Neural cell (in vitro differentiated cells): Measurements from ENCODE around the gene EPHA6. TPM values are rescaled to one million over a fixed set of nuclear protein-coding genes. Genes with fewer than 3 reads are reported as not detected.

Experiments
- H2AFZ ChIP-seq: fragments of 200-600, 300-800 bp; sonication (generic), shearing (Covaris generic); 2 replicates; pipeline ENCODE4 v1.6.0; 2014; ENCODE audit warnings: low read depth, mild to moderate bottlenecking, antibody characterized with exemption, low read length, moderate library complexity
- H3F3A ChIP-seq: fragments of 200-600 bp; shearing (Covaris generic); 2 replicates; pipeline ENCODE4 v1.6.1; 2016; ENCODE audit warnings: mild to moderate bottlenecking, moderate library complexity, mixed read lengths, antibody characterized with exemption, low read length; ENCODE audit not compliant: insufficient read depth, poor library complexity, severe bottlenecking
- H3K27ac ChIP-seq: fragments of 200-600, 300-800 bp; sonication (generic), shearing (Covaris generic); 2 replicates; pipeline ENCODE4 v1.5.1; 2014; ENCODE audit warnings: mild to moderate bottlenecking, low read length, moderate library complexity
- H3K27me3 ChIP-seq: fragments of 300-800, 200-600 bp; sonication (generic), shearing (Covaris generic); 2 replicates; pipeline ENCODE4 v1.6.0; 2014; ENCODE audit warnings: mild to moderate bottlenecking, low read depth, low read length, moderate library complexity; ENCODE audit not compliant: insufficient read depth
- H3K36me3 ChIP-seq: fragments of 300-800, 200-600 bp; sonication (generic), shearing (Covaris generic); 2 replicates; pipeline ENCODE4 v1.5.1; 2014; ENCODE audit warnings: mild to moderate bottlenecking, antibody characterized with exemption, low read length, moderate library complexity; ENCODE audit not compliant: insufficient read depth
- H3K4me2 ChIP-seq: fragments of 300-800, 200-600 bp; sonication (generic), shearing (Covaris generic); 2 replicates; pipeline ENCODE4 v1.6.0; 2014; ENCODE audit warnings: mild to moderate bottlenecking, low read length
- H3K4me3 ChIP-seq: fragments of 300-800, 200-600 bp; sonication (generic), shearing (Covaris generic); 2 replicates; pipeline ENCODE4 v1.5.1; 2014; ENCODE audit warnings: mild to moderate bottlenecking, low read length, moderate library complexity
- H3K79me2 ChIP-seq: fragments of 200-600 bp; shearing (Covaris generic); replicated peaks from 2 replicates; pipeline ENCODE4 v1.6.0; 2014; ENCODE audit warnings: mild to moderate bottlenecking, low read length, moderate library complexity; ENCODE audit not compliant: insufficient read depth
- H3K9ac ChIP-seq: fragments of 300-800, 200-600 bp; sonication (generic), shearing (Covaris generic); 2 replicates; pipeline ENCODE4 v1.6.1; 2016; ENCODE audit warnings: mild to moderate bottlenecking, low read length, mixed read lengths
- H3K9me2 ChIP-seq: fragments of 200-600 bp; shearing (Covaris generic); 2 replicates; pipeline ENCODE4 v1.6.1; 2016; ENCODE audit warnings: mild to moderate bottlenecking, low read length, mixed read lengths; ENCODE audit not compliant: insufficient read depth
- H3K9me3 ChIP-seq: fragments of 200-600, 300-800 bp; sonication (generic), shearing (Covaris generic); 2 replicates; pipeline ENCODE4 v1.6.1; 2016; ENCODE audit warnings: mild to moderate bottlenecking, mixed run types, low read length, moderate library complexity, mixed read lengths
- H4K20me1 ChIP-seq: fragments of 200-600 bp; shearing (Covaris generic); 2 replicates; pipeline ENCODE4 v1.6.1; 2016; ENCODE audit warnings: mild to moderate bottlenecking, mixed run types; ENCODE audit not compliant: insufficient read depth
- EP300 ChIP-seq: fragments of 450-650 bp; conservative IDR thresholded peaks from 2 replicates; pipeline ENCODE4 v1.6.1; 2014; ENCODE audit warnings: antibody characterized with exemption, mild to moderate bottlenecking, moderate library complexity; ENCODE audit not compliant: poor library complexity, severe bottlenecking
- EZH2 ChIP-seq: fragments of 200-600, 300-800 bp; shearing (Covaris generic), sonication (generic); IDR thresholded peaks from 2 replicates; pipeline ENCODE4 v1.6.1; 2014; ENCODE audit warnings: antibody characterized with exemption, low read length, borderline replicate concordance, mild to moderate bottlenecking; ENCODE audit not compliant: insufficient read depth, poor library complexity, severe bottlenecking
- MXI1 ChIP-seq: fragments of 450-650 bp; conservative IDR thresholded peaks from 2 replicates; pipeline ENCODE4 v1.6.1; 2014; ENCODE audit warnings: antibody characterized with exemption, mild to moderate bottlenecking; ENCODE audit not compliant: poor library complexity, severe bottlenecking
- POLR2AphosphoS5 ChIP-seq: IDR thresholded peaks from 2 replicates; pipeline ENCODE4 v1.6.1; 2012
- RAD21 ChIP-seq: fragments of 450-650 bp; conservative IDR thresholded peaks from 2 replicates; pipeline ENCODE4 v1.6.1; 2014; ENCODE audit warnings: antibody characterized with exemption, mild to moderate bottlenecking, moderate library complexity
- SMC3 ChIP-seq: fragments of 450-650 bp; conservative IDR thresholded peaks from 2 replicates; pipeline ENCODE4 v1.6.1; 2014; ENCODE audit warnings: antibody characterized with exemption, mild to moderate bottlenecking, moderate library complexity; ENCODE audit not compliant: poor library complexity
- TAF1 ChIP-seq: IDR thresholded peaks from 2 replicates; pipeline ENCODE4 v1.6.1; 2012; ENCODE audit warnings: low read depth
- polyA plus RNA-seq: library from polyadenylated mRNA; depleted of rRNA; stranded (reverse); fragments of >200 nt; gene quantifications from 2 replicates; pipeline ENCODE4 v1.2.3, GENCODE V29; 2014
- TF ChIP-seq, protein P1 (sequence below): fragments of 450-650 bp; IDR thresholded peaks from 2 replicates; pipeline ENCODE4 v1.5.1; 2014; ENCODE audit warnings: antibody characterized with exemption, mild to moderate bottlenecking, moderate library complexity; ENCODE audit not compliant: poor library complexity, severe bottlenecking
- TF ChIP-seq, protein P2 (sequence below): IDR thresholded peaks from 2 replicates; pipeline ENCODE4 v1.6.1; 2012; ENCODE audit warnings: borderline replicate concordance

EPHA6 gene
- polyA plus RNA-seq, 1 donor from 2014 or later: 0.56 TPM

DNA sequence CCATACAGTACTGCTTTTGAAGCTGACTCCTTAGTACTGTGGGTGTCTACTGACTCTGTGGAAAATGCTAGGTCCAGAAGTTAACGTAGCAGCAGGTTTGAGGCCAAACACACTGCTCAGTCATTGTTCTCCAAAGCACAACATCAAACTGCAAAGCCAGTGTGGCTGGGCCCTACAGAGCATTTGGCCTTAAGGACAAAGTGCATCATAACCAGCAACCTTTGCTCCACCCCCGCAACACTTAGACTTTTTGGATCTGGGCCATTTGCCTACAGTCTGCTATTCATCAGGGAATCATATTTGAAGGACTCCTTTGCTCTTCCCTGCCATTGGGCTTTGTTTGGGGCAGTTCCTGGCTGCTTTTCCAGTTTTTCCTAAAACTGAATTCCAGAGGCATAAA, 907.1 kb downstream of the EPHA6 start:
- H2AFZ ChIP-seq: no peak overlapping the region
- no peaks in the 10 kb centered on the region for H3F3A ChIP-seq
- H3K36me3 ChIP-seq: no peaks in the 10 kb centered on the region
- no peak overlapping the region for H3K9ac ChIP-seq
- no peaks in the 10 kb centered on the region for H3K79me2 ChIP-seq
- H3K4me2 ChIP-seq: no peak overlapping the region
- no peaks in the 10 kb centered on the region for H3K27me3 ChIP-seq
- no peak overlapping the region for H3K27ac ChIP-seq
- TF ChIP-seq, protein P1, sequence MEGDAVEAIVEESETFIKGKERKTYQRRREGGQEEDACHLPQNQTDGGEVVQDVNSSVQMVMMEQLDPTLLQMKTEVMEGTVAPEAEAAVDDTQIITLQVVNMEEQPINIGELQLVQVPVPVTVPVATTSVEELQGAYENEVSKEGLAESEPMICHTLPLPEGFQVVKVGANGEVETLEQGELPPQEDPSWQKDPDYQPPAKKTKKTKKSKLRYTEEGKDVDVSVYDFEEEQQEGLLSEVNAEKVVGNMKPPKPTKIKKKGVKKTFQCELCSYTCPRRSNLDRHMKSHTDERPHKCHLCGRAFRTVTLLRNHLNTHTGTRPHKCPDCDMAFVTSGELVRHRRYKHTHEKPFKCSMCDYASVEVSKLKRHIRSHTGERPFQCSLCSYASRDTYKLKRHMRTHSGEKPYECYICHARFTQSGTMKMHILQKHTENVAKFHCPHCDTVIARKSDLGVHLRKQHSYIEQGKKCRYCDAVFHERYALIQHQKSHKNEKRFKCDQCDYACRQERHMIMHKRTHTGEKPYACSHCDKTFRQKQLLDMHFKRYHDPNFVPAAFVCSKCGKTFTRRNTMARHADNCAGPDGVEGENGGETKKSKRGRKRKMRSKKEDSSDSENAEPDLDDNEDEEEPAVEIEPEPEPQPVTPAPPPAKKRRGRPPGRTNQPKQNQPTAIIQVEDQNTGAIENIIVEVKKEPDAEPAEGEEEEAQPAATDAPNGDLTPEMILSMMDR: no peak
- no peak for TF ChIP-seq SMC3
- no peak for TF ChIP-seq RAD21
- no peak for TF ChIP-seq EZH2
- TF ChIP-seq, protein P2, sequence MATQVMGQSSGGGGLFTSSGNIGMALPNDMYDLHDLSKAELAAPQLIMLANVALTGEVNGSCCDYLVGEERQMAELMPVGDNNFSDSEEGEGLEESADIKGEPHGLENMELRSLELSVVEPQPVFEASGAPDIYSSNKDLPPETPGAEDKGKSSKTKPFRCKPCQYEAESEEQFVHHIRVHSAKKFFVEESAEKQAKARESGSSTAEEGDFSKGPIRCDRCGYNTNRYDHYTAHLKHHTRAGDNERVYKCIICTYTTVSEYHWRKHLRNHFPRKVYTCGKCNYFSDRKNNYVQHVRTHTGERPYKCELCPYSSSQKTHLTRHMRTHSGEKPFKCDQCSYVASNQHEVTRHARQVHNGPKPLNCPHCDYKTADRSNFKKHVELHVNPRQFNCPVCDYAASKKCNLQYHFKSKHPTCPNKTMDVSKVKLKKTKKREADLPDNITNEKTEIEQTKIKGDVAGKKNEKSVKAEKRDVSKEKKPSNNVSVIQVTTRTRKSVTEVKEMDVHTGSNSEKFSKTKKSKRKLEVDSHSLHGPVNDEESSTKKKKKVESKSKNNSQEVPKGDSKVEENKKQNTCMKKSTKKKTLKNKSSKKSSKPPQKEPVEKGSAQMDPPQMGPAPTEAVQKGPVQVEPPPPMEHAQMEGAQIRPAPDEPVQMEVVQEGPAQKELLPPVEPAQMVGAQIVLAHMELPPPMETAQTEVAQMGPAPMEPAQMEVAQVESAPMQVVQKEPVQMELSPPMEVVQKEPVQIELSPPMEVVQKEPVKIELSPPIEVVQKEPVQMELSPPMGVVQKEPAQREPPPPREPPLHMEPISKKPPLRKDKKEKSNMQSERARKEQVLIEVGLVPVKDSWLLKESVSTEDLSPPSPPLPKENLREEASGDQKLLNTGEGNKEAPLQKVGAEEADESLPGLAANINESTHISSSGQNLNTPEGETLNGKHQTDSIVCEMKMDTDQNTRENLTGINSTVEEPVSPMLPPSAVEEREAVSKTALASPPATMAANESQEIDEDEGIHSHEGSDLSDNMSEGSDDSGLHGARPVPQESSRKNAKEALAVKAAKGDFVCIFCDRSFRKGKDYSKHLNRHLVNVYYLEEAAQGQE: no peak
- no peak for TF ChIP-seq EP300
- TF ChIP-seq POLR2AphosphoS5: no peak
- no peak for TF ChIP-seq TAF1
- TF ChIP-seq MXI1: no peak
- no peaks in the 10 kb centered on the region for H4K20me1 ChIP-seq
- H3K9me2 ChIP-seq: no peaks in the 10 kb centered on the region
- H3K9me3 ChIP-seq: no peaks in the 10 kb centered on the region
- H3K4me3 ChIP-seq: no peak overlapping the region

DNA sequence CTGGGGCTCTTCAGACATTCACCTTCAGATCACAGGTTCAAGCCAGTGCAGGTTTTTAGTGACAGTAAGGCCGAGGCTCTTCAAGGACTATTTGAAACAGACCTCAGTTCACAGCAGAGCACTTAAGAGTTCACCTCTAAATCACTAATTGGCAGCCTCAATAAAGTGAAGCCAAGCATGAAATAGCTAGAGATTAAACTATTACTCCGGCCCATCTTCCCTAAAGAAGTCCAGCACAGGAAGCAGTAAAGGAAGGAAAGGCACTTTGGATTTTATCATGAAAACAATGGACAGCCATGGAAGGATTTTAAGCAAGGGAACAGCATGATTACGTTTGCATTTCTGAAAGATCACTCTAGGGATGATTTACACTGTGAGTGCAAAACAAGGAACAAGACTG, 922.5 kb downstream of the EPHA6 start:
- Histone ChIP-seq H3K27me3 (no peaks in the 10 kb centered on the region), H3K4me2 (no peak overlapping the region), H3K79me2 (no peaks in the 10 kb centered on the region), H3K27ac (no peak overlapping the region), H3K9ac (no peak overlapping the region), H3K36me3 (no peaks in the 10 kb centered on the region), H3K4me3 (no peak overlapping the region), H2AFZ (no peak overlapping the region), H4K20me1 (no peaks in the 10 kb centered on the region), H3F3A (no peaks in the 10 kb centered on the region), H3K9me3 (no peaks in the 10 kb centered on the region), H3K9me2 (no peaks in the 10 kb centered on the region)
- TF ChIP-seq, protein P2: no peak
- no peak for TF ChIP-seq EP300
- TF ChIP-seq TAF1: no peak
